Cerebellar nuclear complex (tissue), 1 donor: ENCODE data around the gene NUDT8.
"Not testable (repeated sequence)": the region's sequence is repeated elsewhere in the genome, so short reads cannot be mapped to it uniquely, and the experiment has no call there.

Experiments
- DNase-seq, 2 experiments: peaks; one replicate each; lab custom pipeline; 2025; lab: John Stamatoyannopoulos, UW

Gene NUDT8

GRCh38 chr11:67627812-67628624, 1.7 kb downstream of the NUDT8 start:
- no peak for DNase-seq

- DNase-seq: no peak
Observed at GRCh38 chr11:67627441-67627811, 2.3 kb downstream of the NUDT8 start.

- DNase-seq: no peak
Observed at GRCh38 chr11:67626970-67627369, 2.8 kb downstream of the NUDT8 start.

GRCh38 chr11:67626131-67626833, 3.5 kb downstream of the NUDT8 start:
- DNase-seq: not testable (repeated sequence)

- not testable (repeated sequence) for DNase-seq
Observed at GRCh38 chr11:67623795-67624194, 5.9 kb downstream of the NUDT8 start.

GRCh38 chr11:67622905-67623304, 6.8 kb downstream of the NUDT8 start:
- not testable (repeated sequence) for DNase-seq

GRCh38 chr11:67621928-67622327, 7.8 kb downstream of the NUDT8 start:
- DNase-seq: not testable (repeated sequence)

- DNase-seq: not testable (repeated sequence)
Observed at GRCh38 chr11:67620621-67621020, 9.1 kb downstream of the NUDT8 start.

- DNase-seq: not testable (repeated sequence)
Observed at GRCh38 chr11:67619683-67620618, 9.8 kb downstream of the NUDT8 start.

- not testable (repeated sequence) for DNase-seq
Observed at GRCh38 chr11:67618901-67619659, 10.7 kb downstream of the NUDT8 start.

- DNase-seq: no peak
Observed at GRCh38 chr11:67617243-67617953, 12.3 kb downstream of the NUDT8 start.

GRCh38 chr11:67616431-67617242, 13.1 kb downstream of the NUDT8 start:
- DNase-seq: no peak

- DNase-seq: no peak
Observed at GRCh38 chr11:67615728-67616430, 13.9 kb downstream of the NUDT8 start.

GRCh38 chr11:67614730-67615714, 14.7 kb downstream of the NUDT8 start:
- no peak for DNase-seq

- no peak for DNase-seq
Observed at GRCh38 chr11:67613960-67614715, 15.6 kb downstream of the NUDT8 start.

- DNase-seq: no peak
Observed at GRCh38 chr11:67613313-67613959, 16.3 kb downstream of the NUDT8 start.

GRCh38 chr11:67612751-67613150, 17.0 kb downstream of the NUDT8 start:
- no peak for DNase-seq
